Neural crest cell (in vitro differentiated cells): ENCODE results near the gene EXOC3. TPM values are rescaled to one million over a fixed set of nuclear protein-coding genes. Genes with fewer than 3 reads are reported as not detected.

Source experiments
- DNase-seq: peaks from one replicate; pipeline ENCODE4 v3.0.0; 2021; ENCODE audit warnings: low read depth, mixed read lengths, low spot score
- H3K27ac Mint-ChIP-seq: one replicate; pipeline ENCODE4 v1.8.0; 2021; ENCODE audit warnings: mild to moderate bottlenecking, mixed read lengths; ENCODE audit not compliant: unreplicated experiment
- H3K27me3 Mint-ChIP-seq: 2 replicates; pipeline ENCODE4 v1.8.0; 2021; ENCODE audit warnings: low read depth, mild to moderate bottlenecking, mixed read lengths
- H3K36me3 Mint-ChIP-seq: 2 replicates; pipeline ENCODE4 v1.8.0; 2021; ENCODE audit warnings: low read depth, mild to moderate bottlenecking, mixed read lengths
- H3K4me1 Mint-ChIP-seq: 2 replicates; pipeline ENCODE4 v1.8.0; 2021; ENCODE audit warnings: mixed read lengths
- H3K4me3 Mint-ChIP-seq: one replicate; pipeline ENCODE4 v1.8.0; 2021; ENCODE audit warnings: mild to moderate bottlenecking, mixed read lengths
- H3K9me3 Mint-ChIP-seq: 2 replicates; pipeline ENCODE4 v1.8.0; 2021; ENCODE audit warnings: mixed read lengths
- total RNA-seq: library from RNA; stranded (reverse); gene quantifications from 2 replicates; pipeline ENCODE4 v1.2.1, GENCODE V29; 2021
- TF ChIP-seq, protein P1 (sequence below): fragments of 200-600 bp; sonication (generic); conservative IDR thresholded peaks from 2 replicates; pipeline ENCODE4 v1.5.0; 2021; ENCODE audit warnings: antibody characterized with exemption, mild to moderate bottlenecking

Gene EXOC3
- total RNA-seq, 1 donor from 2014 or later = 61.3 TPM

DNA sequence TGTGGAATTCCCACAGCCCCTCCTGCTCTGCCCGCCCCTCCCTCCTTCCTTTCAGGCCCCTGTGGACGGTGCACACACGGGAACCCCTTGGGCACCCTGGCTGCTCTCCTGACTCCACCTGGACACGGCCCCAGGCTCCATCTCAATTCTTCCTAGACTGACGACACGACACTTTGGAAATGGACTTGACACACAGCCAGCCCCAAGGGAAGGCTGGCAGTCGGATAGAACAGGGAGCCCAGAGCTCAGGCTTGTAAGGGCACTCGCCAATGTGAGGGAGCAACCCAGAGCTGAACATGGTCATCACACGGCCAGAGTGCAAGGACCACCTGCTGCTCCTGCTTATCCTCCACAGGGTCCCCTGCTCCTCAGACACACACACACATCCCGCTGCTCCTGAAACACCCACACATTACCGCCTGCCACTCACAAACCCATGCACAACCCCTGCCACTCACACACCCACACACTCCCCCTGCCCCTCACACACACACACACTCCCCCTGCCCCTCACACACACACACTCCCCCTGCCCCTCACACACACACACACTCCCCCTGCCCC lies 72.4 kb downstream of the EXOC3 start:
- peaks cover 49% of the 10 kb centered on the region for H3K27me3 Mint-ChIP-seq
- peaks cover 9% of the 10 kb centered on the region for H3K9me3 Mint-ChIP-seq
- no peak for DNase-seq
- H3K4me1 Mint-ChIP-seq = no peaks in the 10 kb centered on the region
- no peaks in the 10 kb centered on the region for H3K36me3 Mint-ChIP-seq
- H3K4me3 Mint-ChIP-seq = no peak overlapping the region
- TF ChIP-seq, protein P1, sequence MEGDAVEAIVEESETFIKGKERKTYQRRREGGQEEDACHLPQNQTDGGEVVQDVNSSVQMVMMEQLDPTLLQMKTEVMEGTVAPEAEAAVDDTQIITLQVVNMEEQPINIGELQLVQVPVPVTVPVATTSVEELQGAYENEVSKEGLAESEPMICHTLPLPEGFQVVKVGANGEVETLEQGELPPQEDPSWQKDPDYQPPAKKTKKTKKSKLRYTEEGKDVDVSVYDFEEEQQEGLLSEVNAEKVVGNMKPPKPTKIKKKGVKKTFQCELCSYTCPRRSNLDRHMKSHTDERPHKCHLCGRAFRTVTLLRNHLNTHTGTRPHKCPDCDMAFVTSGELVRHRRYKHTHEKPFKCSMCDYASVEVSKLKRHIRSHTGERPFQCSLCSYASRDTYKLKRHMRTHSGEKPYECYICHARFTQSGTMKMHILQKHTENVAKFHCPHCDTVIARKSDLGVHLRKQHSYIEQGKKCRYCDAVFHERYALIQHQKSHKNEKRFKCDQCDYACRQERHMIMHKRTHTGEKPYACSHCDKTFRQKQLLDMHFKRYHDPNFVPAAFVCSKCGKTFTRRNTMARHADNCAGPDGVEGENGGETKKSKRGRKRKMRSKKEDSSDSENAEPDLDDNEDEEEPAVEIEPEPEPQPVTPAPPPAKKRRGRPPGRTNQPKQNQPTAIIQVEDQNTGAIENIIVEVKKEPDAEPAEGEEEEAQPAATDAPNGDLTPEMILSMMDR = no peak
- H3K27ac Mint-ChIP-seq = no peak overlapping the region

DNA sequence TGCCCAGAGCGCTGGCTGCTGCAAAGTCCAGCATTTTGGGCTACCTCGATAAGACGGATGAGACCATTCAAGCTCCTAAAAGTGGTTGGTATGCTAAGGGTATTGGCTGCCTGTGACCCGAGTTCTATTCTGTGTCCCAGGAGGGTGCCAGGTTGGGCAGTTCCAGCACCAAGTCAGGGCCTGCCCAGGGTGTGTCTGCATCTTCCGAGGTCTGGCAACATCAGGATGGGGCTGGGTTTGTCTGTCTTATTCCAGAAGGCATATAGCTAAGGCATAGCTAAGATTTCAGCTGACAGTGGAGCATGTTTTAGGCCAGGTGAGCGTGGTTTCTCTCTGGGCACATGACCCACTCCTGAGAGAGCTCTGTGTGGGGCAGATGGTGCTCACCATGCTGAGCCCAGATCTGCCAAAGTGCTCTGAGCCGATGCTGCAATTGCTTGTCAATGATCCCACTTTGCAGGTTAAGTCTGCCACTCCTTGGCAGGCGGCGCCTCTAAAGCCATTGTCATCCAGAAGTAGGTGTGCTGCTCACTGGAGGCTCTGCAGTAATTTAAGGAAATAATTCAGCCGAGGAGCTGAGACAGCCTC lies 73.5 kb downstream of the EXOC3 start:
- TF ChIP-seq, protein P1 = no peak
- no peak overlapping the region for H3K27ac Mint-ChIP-seq
- H3K36me3 Mint-ChIP-seq = no peaks in the 10 kb centered on the region
- no peaks in the 10 kb centered on the region for H3K4me1 Mint-ChIP-seq
- DNase-seq = no peak
- H3K4me3 Mint-ChIP-seq = no peak overlapping the region
- peaks cover 9% of the 10 kb centered on the region for H3K9me3 Mint-ChIP-seq
- H3K27me3 Mint-ChIP-seq = peaks cover 50% of the 10 kb centered on the region

Other genes with a start within 250 kb of the EXOC3 start
- gene CCDC127, start 225.0 kb upstream of the EXOC3 start, total RNA-seq = 11.3 and 11.9 TPM in 2 replicates
- gene SDHA, start 224.9 kb upstream of the EXOC3 start, total RNA-seq = 106 and 108 TPM in 2 replicates
- gene PDCD6, start 171.5 kb upstream of the EXOC3 start, total RNA-seq = 76.8 and 81.6 TPM in 2 replicates
- 1.0 and 1.3 TPM in 2 replicates for gene AHRR, start 121.5 kb upstream of the EXOC3 start, total RNA-seq
- 1.5 and 1.7 TPM in 2 replicates for gene SLC9A3, start 81.3 kb downstream of the EXOC3 start, total RNA-seq
- 27.2 and 29.4 TPM in 2 replicates for gene CEP72, start 169.2 kb downstream of the EXOC3 start, total RNA-seq